WTC11 (cell line): ENCODE data around the gene TSPAN7. TPM values are rescaled to one million over a fixed set of nuclear protein-coding genes. Genes with fewer than 3 reads are reported as not detected.

ENCODE experiments used
- ATAC-seq: fragments of 200-7000 bp; cut with Tn5 transposase; 2 replicates; pipeline ENCODE4 v1.10.0; 2021; ENCODE audit warnings: mild to moderate bottlenecking, moderate library complexity
- CTCF ChIA-PET: fragments of 300-600 bp; sonication (Branson Sonifier 250); formaldehyde crosslinking; loops from one replicate; lab custom pipeline; 2021; ENCODE audit warnings: antibody characterized with exemption; lab: Charles Lee
- POLR2A ChIA-PET: fragments of 350-600 bp; sonication (Branson Sonifier 250); formaldehyde crosslinking; loops from one replicate; lab custom pipeline; 2021; ENCODE audit warnings: antibody characterized with exemption; lab: Charles Lee
- DNase-seq: peaks from one replicate; pipeline ENCODE4 v3.0.0; 2021; ENCODE audit warnings: low spot score
- H3K27ac Mint-ChIP-seq: 2 replicates; pipeline ENCODE4 v1.8.0; 2021; ENCODE audit warnings: mixed read lengths
- H3K27me3 Mint-ChIP-seq: 2 replicates; pipeline ENCODE4 v1.8.0; 2021; ENCODE audit warnings: low read depth, mild to moderate bottlenecking, moderate library complexity, mixed read lengths
- H3K36me3 Mint-ChIP-seq: 2 replicates; pipeline ENCODE4 v1.8.0; 2021; ENCODE audit warnings: mixed read lengths
- H3K4me1 Mint-ChIP-seq: 2 replicates; pipeline ENCODE4 v1.8.0; 2022; ENCODE audit warnings: mixed read lengths
- H3K4me3 Mint-ChIP-seq: 2 replicates; pipeline ENCODE4 v1.8.0; 2021; ENCODE audit warnings: mild to moderate bottlenecking, moderate library complexity, mixed read lengths
- H3K9me3 Mint-ChIP-seq: 2 replicates; pipeline ENCODE4 v1.8.0; 2021; ENCODE audit warnings: mixed read lengths
- ATF1 ChIP-seq: sonication (generic); formaldehyde crosslinking; IDR thresholded peaks from 2 replicates; pipeline ENCODE4 v1.8.1; 2023; ENCODE audit warnings: mild to moderate bottlenecking, moderate library complexity, missing genetic modification reagents
- CREM ChIP-seq: sonication (generic); formaldehyde crosslinking; IDR thresholded peaks from 2 replicates; pipeline ENCODE4 v1.8.1; 2022; ENCODE audit warnings: mild to moderate bottlenecking, missing genetic modification reagents, moderate library complexity
- ETV6 ChIP-seq: sonication (generic); formaldehyde crosslinking; IDR thresholded peaks from 2 replicates; pipeline ENCODE4 v1.8.1; 2022; ENCODE audit warnings: mild to moderate bottlenecking, missing genetic modification reagents
- JAZF1 ChIP-seq: fragments of 250-450 bp; sonication (Bioruptor Pico); IDR thresholded peaks from 2 replicates; pipeline ENCODE4 v1.9.0; 2021; ENCODE audit warnings: moderate library complexity, mild to moderate bottlenecking, inconsistent platforms
- MXD4 ChIP-seq: fragments of 250-450 bp; sonication (Bioruptor Pico); IDR thresholded peaks from 2 replicates; pipeline ENCODE4 v1.8.0; 2021; ENCODE audit warnings: mild to moderate bottlenecking, moderate library complexity, borderline replicate concordance
- MYBL2 ChIP-seq: sonication (generic); formaldehyde crosslinking; IDR thresholded peaks from 2 replicates; pipeline ENCODE4 v1.8.1; 2023; ENCODE audit warnings: mild to moderate bottlenecking, moderate library complexity, missing genetic modification reagents
- NR2C2 ChIP-seq: sonication (generic); formaldehyde crosslinking; IDR thresholded peaks from 2 replicates; pipeline ENCODE4 v1.8.0; 2022; ENCODE audit warnings: mild to moderate bottlenecking, missing genetic modification reagents
- PRRX2 ChIP-seq: fragments of 250-450 bp; sonication (Bioruptor Pico); IDR thresholded peaks from 2 replicates; pipeline ENCODE4 v1.8.0; 2021; ENCODE audit warnings: mild to moderate bottlenecking
- RORB ChIP-seq: fragments of 250-450 bp; sonication (Bioruptor Pico); IDR thresholded peaks from 2 replicates; pipeline ENCODE4 v1.9.0; 2021; ENCODE audit warnings: mild to moderate bottlenecking
- ZMAT4 ChIP-seq: fragments of 250-450 bp; sonication (Bioruptor Pico); IDR thresholded peaks from 2 replicates; pipeline ENCODE4 v1.9.0; 2021; ENCODE audit warnings: mild to moderate bottlenecking
- ZNF138 ChIP-seq: sonication (generic); formaldehyde crosslinking; conservative IDR thresholded peaks from 2 replicates; pipeline ENCODE4 v1.8.1; 2022; ENCODE audit warnings: mild to moderate bottlenecking, moderate library complexity, missing genetic modification reagents
- ZNF263 ChIP-seq: sonication (generic); formaldehyde crosslinking; IDR thresholded peaks from 2 replicates; pipeline ENCODE4 v1.8.1; 2022; ENCODE audit warnings: low read depth, mild to moderate bottlenecking, moderate library complexity, missing genetic modification reagents
- ZNF416 ChIP-seq: fragments of 250-450 bp; sonication (Bioruptor Pico); IDR thresholded peaks from 2 replicates; pipeline ENCODE4 v1.9.0; 2021; ENCODE audit warnings: mild to moderate bottlenecking, inconsistent platforms
- total RNA-seq: library from RNA; stranded (reverse); gene quantifications from 3 replicates; pipeline ENCODE4 v1.2.3, GENCODE V29; 2021
- TF ChIP-seq, protein P1 (sequence below): sonication (generic); formaldehyde crosslinking; IDR thresholded peaks from 2 replicates; pipeline ENCODE4 v1.8.0; 2022; ENCODE audit warnings: mild to moderate bottlenecking, missing genetic modification reagents
- TF ChIP-seq, protein P2 (sequence below): sonication (generic); formaldehyde crosslinking; IDR thresholded peaks from 2 replicates; pipeline ENCODE4 v1.8.0; 2023; ENCODE audit warnings: missing genetic modification reagents
- TF ChIP-seq, protein P3 (sequence below): sonication (generic); formaldehyde crosslinking; IDR thresholded peaks from 2 replicates; pipeline ENCODE4 v1.8.1; 2022; ENCODE audit warnings: mild to moderate bottlenecking, moderate library complexity, missing genetic modification reagents
- TF ChIP-seq, protein P4 (sequence below): sonication (generic); formaldehyde crosslinking; IDR thresholded peaks from 2 replicates; pipeline ENCODE4 v1.8.0; 2022; ENCODE audit warnings: missing genetic modification reagents
- TF ChIP-seq, protein P5 (sequence below): sonication (generic); formaldehyde crosslinking; IDR thresholded peaks from 2 replicates; pipeline ENCODE4 v1.8.1; 2022; ENCODE audit warnings: low read depth, mild to moderate bottlenecking, moderate library complexity, missing genetic modification reagents, borderline replicate concordance
- TF ChIP-seq, protein P6 (sequence below): sonication (generic); formaldehyde crosslinking; IDR thresholded peaks from 2 replicates; pipeline ENCODE4 v1.8.0; 2022; ENCODE audit warnings: mild to moderate bottlenecking, missing genetic modification reagents
- TF ChIP-seq, protein P7 (sequence below): sonication (generic); formaldehyde crosslinking; conservative IDR thresholded peaks from 2 replicates; pipeline ENCODE4 v1.8.1; 2023; ENCODE audit warnings: mild to moderate bottlenecking, low read depth, missing genetic modification reagents, moderate library complexity

The TSPAN7 gene
- total RNA-seq, 1 experiment from 2014 or later: 10.8 TPM

DNA sequence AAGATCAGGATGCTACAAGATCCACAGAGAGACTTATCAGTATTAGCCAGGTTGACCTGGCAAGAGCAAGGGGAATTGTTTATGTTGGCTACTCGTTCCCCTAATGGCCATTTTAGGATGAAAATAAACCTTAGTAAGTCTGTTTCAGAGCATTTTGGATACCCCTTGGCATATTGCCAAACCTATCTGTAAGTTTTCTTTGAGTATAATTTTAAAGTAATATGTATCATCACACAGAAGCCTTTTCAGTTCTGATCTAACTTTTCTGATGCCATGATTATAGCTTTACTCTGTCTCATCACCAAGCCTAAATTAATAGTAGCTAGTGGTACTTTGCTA, 99.7 kb downstream of the TSPAN7 start (continued):
- TF ChIP-seq, protein P1, sequence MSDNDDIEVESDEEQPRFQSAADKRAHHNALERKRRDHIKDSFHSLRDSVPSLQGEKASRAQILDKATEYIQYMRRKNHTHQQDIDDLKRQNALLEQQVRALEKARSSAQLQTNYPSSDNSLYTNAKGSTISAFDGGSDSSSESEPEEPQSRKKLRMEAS: no peak
- TF ChIP-seq, protein P2, sequence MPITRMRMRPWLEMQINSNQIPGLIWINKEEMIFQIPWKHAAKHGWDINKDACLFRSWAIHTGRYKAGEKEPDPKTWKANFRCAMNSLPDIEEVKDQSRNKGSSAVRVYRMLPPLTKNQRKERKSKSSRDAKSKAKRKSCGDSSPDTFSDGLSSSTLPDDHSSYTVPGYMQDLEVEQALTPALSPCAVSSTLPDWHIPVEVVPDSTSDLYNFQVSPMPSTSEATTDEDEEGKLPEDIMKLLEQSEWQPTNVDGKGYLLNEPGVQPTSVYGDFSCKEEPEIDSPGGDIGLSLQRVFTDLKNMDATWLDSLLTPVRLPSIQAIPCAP (CRISPR knock-in tag): no peak
- TF ChIP-seq MXD4 (CRISPR knock-in tag) (no peak), CREM (no peak), ZNF416 (CRISPR knock-in tag) (no peak)

DNA sequence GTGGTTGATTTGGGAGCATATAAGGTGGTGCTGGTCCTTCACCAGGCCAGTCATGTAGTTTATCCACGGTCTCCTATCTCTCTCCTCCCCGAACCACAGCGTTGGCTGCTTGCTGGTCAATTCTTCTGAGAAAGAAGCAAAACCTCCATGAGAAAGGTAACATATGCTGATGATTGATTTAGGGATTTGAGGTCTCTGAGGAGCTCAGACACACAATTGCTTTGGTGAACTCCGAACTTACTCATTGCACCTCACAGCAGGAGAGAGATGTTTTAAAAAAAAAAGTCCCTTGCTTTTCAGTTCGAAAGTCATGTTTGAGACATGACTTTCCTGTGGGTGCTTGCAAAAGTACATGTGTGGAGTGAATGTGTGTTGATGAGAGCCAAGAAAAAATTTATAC, 100.2 kb downstream of the TSPAN7 start:
- DNase-seq: no peak
- ATAC-seq: no peak
- POLR2A ChIA-PET: no interaction called here
- no peaks in the 10 kb centered on the region for H3K36me3 Mint-ChIP-seq
- TF ChIP-seq ZNF416 (CRISPR knock-in tag) (no peak), ZMAT4 (CRISPR knock-in tag) (no peak), ETV6 (CRISPR knock-in tag) (no peak), ZNF138 (no peak)
- TF ChIP-seq, protein P3, sequence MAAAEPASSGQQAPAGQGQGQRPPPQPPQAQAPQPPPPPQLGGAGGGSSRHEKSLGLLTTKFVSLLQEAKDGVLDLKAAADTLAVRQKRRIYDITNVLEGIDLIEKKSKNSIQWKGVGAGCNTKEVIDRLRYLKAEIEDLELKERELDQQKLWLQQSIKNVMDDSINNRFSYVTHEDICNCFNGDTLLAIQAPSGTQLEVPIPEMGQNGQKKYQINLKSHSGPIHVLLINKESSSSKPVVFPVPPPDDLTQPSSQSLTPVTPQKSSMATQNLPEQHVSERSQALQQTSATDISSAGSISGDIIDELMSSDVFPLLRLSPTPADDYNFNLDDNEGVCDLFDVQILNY (CRISPR knock-in tag): no peak
- TF ChIP-seq, protein P4, sequence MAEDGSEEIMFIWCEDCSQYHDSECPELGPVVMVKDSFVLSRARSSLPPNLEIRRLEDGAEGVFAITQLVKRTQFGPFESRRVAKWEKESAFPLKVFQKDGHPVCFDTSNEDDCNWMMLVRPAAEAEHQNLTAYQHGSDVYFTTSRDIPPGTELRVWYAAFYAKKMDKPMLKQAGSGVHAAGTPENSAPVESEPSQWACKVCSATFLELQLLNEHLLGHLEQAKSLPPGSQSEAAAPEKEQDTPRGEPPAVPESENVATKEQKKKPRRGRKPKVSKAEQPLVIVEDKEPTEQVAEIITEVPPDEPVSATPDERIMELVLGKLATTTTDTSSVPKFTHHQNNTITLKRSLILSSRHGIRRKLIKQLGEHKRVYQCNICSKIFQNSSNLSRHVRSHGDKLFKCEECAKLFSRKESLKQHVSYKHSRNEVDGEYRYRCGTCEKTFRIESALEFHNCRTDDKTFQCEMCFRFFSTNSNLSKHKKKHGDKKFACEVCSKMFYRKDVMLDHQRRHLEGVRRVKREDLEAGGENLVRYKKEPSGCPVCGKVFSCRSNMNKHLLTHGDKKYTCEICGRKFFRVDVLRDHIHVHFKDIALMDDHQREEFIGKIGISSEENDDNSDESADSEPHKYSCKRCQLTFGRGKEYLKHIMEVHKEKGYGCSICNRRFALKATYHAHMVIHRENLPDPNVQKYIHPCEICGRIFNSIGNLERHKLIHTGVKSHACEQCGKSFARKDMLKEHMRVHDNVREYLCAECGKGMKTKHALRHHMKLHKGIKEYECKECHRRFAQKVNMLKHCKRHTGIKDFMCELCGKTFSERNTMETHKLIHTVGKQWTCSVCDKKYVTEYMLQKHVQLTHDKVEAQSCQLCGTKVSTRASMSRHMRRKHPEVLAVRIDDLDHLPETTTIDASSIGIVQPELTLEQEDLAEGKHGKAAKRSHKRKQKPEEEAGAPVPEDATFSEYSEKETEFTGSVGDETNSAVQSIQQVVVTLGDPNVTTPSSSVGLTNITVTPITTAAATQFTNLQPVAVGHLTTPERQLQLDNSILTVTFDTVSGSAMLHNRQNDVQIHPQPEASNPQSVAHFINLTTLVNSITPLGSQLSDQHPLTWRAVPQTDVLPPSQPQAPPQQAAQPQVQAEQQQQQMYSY: no peak
- H3K27ac Mint-ChIP-seq: no peak overlapping the region
- CTCF ChIA-PET: no interaction called here
- H3K4me1 Mint-ChIP-seq: peaks cover 3% of the 10 kb centered on the region; the same call in 1 of the 2 replicates
- no peak overlapping the region for H3K4me3 Mint-ChIP-seq
- H3K9me3 Mint-ChIP-seq: no peaks in the 10 kb centered on the region
- H3K27me3 Mint-ChIP-seq: no peaks in the 10 kb centered on the region

GRCh38 chrX:38662640-38663039, 101.3 kb downstream of the TSPAN7 start:
- Mint-ChIP-seq H3K36me3 (no peaks in the 10 kb centered on the region), H3K9me3 (no peaks in the 10 kb centered on the region), H3K27ac (no peak overlapping the region), H3K4me1 (peaks cover 3% of the 10 kb centered on the region; the same call in 1 of the 2 replicates), H3K4me3 (no peak overlapping the region), H3K27me3 (no peaks in the 10 kb centered on the region)
- POLR2A ChIA-PET: no interaction called here
- TF ChIP-seq ZNF263 (CRISPR knock-in tag): no peak
- TF ChIP-seq, protein P5, sequence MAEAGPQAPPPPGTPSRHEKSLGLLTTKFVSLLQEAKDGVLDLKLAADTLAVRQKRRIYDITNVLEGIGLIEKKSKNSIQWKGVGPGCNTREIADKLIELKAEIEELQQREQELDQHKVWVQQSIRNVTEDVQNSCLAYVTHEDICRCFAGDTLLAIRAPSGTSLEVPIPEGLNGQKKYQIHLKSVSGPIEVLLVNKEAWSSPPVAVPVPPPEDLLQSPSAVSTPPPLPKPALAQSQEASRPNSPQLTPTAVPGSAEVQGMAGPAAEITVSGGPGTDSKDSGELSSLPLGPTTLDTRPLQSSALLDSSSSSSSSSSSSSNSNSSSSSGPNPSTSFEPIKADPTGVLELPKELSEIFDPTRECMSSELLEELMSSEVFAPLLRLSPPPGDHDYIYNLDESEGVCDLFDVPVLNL (CRISPR knock-in tag): no peak
- ATAC-seq (no peak), DNase-seq (no peak)
- CTCF ChIA-PET: no interaction called here

DNA sequence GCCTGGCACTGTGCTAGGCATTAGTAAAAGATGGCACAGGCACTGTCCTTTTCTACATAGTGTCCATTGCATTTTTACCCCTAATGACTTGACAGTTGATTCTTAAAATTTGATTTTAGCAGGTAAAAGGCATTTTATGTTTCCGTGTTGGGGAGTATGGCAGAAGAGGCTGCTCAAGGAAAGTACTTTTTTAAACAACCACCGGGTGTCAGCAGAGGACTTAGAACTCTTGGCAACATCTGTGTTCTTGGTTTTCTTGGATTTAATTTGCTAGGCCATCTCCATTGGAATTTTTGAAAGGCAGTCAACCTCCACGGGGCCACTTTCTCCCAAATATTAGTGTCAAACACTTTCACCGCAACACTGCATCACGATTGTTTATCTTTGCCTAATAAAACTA, 102.9 kb downstream of the TSPAN7 start:
- Mint-ChIP-seq H3K4me3 (no peak overlapping the region), H3K36me3 (no peaks in the 10 kb centered on the region), H3K9me3 (no peaks in the 10 kb centered on the region), H3K4me1 (peaks cover 3% of the 10 kb centered on the region; the same call in 1 of the 2 replicates), H3K27me3 (no peaks in the 10 kb centered on the region), H3K27ac (no peak overlapping the region)
- ChIA-PET CTCF (interaction anchor here (1.4 kb wide), 1 partner anchor 488 kb away, joined by 5 read pairs; no protein-coding TSS in a partner anchor), POLR2A (no interaction called here)
- DNase-seq (no peak), ATAC-seq (no peak; the same call in 1 of the 2 replicates)
- TF ChIP-seq MYBL2 (no peak), NR2C2 (CRISPR knock-in tag) (no peak), ATF1 (CRISPR knock-in tag) (no peak), RORB (CRISPR knock-in tag) (no peak), JAZF1 (CRISPR knock-in tag) (no peak), PRRX2 (no peak)
- TF ChIP-seq, protein P6, sequence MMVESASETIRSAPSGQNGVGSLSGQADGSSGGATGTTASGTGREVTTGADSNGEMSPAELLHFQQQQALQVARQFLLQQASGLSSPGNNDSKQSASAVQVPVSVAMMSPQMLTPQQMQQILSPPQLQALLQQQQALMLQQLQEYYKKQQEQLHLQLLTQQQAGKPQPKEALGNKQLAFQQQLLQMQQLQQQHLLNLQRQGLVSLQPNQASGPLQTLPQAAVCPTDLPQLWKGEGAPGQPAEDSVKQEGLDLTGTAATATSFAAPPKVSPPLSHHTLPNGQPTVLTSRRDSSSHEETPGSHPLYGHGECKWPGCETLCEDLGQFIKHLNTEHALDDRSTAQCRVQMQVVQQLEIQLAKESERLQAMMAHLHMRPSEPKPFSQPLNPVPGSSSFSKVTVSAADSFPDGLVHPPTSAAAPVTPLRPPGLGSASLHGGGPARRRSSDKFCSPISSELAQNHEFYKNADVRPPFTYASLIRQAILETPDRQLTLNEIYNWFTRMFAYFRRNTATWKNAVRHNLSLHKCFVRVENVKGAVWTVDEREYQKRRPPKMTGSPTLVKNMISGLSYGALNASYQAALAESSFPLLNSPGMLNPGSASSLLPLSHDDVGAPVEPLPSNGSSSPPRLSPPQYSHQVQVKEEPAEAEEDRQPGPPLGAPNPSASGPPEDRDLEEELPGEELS (CRISPR knock-in tag): no peak
- TF ChIP-seq, protein P7, sequence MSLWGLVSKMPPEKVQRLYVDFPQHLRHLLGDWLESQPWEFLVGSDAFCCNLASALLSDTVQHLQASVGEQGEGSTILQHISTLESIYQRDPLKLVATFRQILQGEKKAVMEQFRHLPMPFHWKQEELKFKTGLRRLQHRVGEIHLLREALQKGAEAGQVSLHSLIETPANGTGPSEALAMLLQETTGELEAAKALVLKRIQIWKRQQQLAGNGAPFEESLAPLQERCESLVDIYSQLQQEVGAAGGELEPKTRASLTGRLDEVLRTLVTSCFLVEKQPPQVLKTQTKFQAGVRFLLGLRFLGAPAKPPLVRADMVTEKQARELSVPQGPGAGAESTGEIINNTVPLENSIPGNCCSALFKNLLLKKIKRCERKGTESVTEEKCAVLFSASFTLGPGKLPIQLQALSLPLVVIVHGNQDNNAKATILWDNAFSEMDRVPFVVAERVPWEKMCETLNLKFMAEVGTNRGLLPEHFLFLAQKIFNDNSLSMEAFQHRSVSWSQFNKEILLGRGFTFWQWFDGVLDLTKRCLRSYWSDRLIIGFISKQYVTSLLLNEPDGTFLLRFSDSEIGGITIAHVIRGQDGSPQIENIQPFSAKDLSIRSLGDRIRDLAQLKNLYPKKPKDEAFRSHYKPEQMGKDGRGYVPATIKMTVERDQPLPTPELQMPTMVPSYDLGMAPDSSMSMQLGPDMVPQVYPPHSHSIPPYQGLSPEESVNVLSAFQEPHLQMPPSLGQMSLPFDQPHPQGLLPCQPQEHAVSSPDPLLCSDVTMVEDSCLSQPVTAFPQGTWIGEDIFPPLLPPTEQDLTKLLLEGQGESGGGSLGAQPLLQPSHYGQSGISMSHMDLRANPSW (CRISPR knock-in tag): no peak
